Neuronal stem cell (in vitro differentiated cells): ENCODE measurements around the gene HTATIP2.

ENCODE experiments used
- DNase-seq: peaks from one replicate; pipeline ENCODE4 v3.0.0-alpha.2; 2013; ENCODE audit warnings: low spot score
- H2AFZ ChIP-seq: one replicate; pipeline ENCODE4 v1.6.1; 2013; ENCODE audit warnings: mild to moderate bottlenecking, low read length, inconsistent platforms
- H2AK5ac ChIP-seq: 2 replicates; pipeline ENCODE4 v1.6.1; 2013; ENCODE audit warnings: low read depth, mild to moderate bottlenecking, inconsistent platforms, low read length, moderate library complexity, mixed read lengths
- H2BK120ac ChIP-seq: 2 replicates; pipeline ENCODE4 v1.6.1; 2013; ENCODE audit warnings: low read depth, mild to moderate bottlenecking, inconsistent platforms, low read length, moderate library complexity, mixed read lengths
- H2BK12ac ChIP-seq: one replicate; pipeline ENCODE4 v1.6.1; 2013; ENCODE audit warnings: low read length, inconsistent platforms
- H2BK15ac ChIP-seq: 2 replicates; pipeline ENCODE4 v1.6.1; 2013; ENCODE audit warnings: mild to moderate bottlenecking, low read length, inconsistent platforms, mixed read lengths
- H2BK5ac ChIP-seq: one replicate; pipeline ENCODE4 v1.6.1; 2013; ENCODE audit warnings: inconsistent platforms, mild to moderate bottlenecking, low read length, moderate library complexity
- H3K14ac ChIP-seq: one replicate; pipeline ENCODE4 v1.6.1; 2013; ENCODE audit warnings: low read length, inconsistent platforms
- H3K18ac ChIP-seq: 2 replicates; pipeline ENCODE4 v1.6.1; 2013; ENCODE audit warnings: low read length, inconsistent platforms
- H3K23ac ChIP-seq: 2 replicates; pipeline ENCODE4 v1.6.1; 2013; ENCODE audit warnings: low read depth, mild to moderate bottlenecking, mixed read lengths, low read length, inconsistent platforms; ENCODE audit not compliant: poor library complexity
- H3K27ac ChIP-seq: replicated peaks from 3 replicates; pipeline ENCODE4 v1.5.1; 2013; ENCODE audit warnings: low read length, inconsistent platforms
- H3K27me3 ChIP-seq, 3 experiments: 2 replicates each; pipeline ENCODE4 v1.6.1; 2013; ENCODE audit warnings: low read length in 3 of 3, mild to moderate bottlenecking in 2 of 3, inconsistent platforms in 1 of 3, low read depth in 1 of 3, mixed read lengths in 1 of 3, moderate library complexity in 1 of 3; ENCODE audit not compliant: control insufficient read depth in 3 of 3, insufficient read depth in 3 of 3
- H3K36me3 ChIP-seq, 2 donors: replicated peaks in 1 of 2; 2 replicates each; pipeline ENCODE4 v1.6.1; 2013; ENCODE audit warnings: low read length in 2 of 2; ENCODE audit not compliant: control insufficient read depth in 2 of 2, insufficient read depth in 2 of 2
- H3K4ac ChIP-seq: 2 replicates; pipeline ENCODE4 v1.6.1; 2013; ENCODE audit warnings: inconsistent platforms, mild to moderate bottlenecking, low read length, moderate library complexity
- H3K4me1 ChIP-seq, 2 donors: 1 replicate in 1 of 2; 2 replicates in 1 of 2; pipeline ENCODE4 v1.6.1; 2013; ENCODE audit warnings: low read length in 2 of 2, low read depth in 1 of 2; ENCODE audit not compliant: control insufficient read depth in 2 of 2, insufficient read depth in 1 of 2
- H3K4me2 ChIP-seq: one replicate; pipeline ENCODE4 v1.6.1; 2013; ENCODE audit warnings: mild to moderate bottlenecking, low read length, inconsistent platforms; ENCODE audit not compliant: insufficient read depth, poor library complexity, severe bottlenecking
- H3K4me3 ChIP-seq, 2 donors: 2 replicates each; pipeline ENCODE4 v1.5.1; 2013; ENCODE audit warnings: low read length in 2 of 2, mild to moderate bottlenecking in 2 of 2, inconsistent platforms in 1 of 2, moderate library complexity in 1 of 2
- H3K79me1 ChIP-seq: one replicate; pipeline ENCODE4 v1.6.1; 2013; ENCODE audit warnings: low read depth, mild to moderate bottlenecking, inconsistent platforms, low read length, moderate library complexity
- H3K9ac ChIP-seq: one replicate; pipeline ENCODE4 v1.6.1; 2013; ENCODE audit warnings: mild to moderate bottlenecking, low read depth, low read length, inconsistent platforms; ENCODE audit not compliant: poor library complexity
- H3K9me3 ChIP-seq, 2 donors: replicated peaks in 1 of 2; 2 replicates each; pipeline versions ENCODE3 to v1.6.1; 2013; ENCODE audit warnings: low read length in 2 of 2, mild to moderate bottlenecking in 2 of 2, inconsistent platforms in 1 of 2, low read depth in 1 of 2, mixed read lengths in 1 of 2, moderate library complexity in 1 of 2; ENCODE audit not compliant: control insufficient read depth in 2 of 2, insufficient read depth in 1 of 2
- H4K8ac ChIP-seq: one replicate; pipeline ENCODE4 v1.6.1; 2013; ENCODE audit warnings: low read depth, mild to moderate bottlenecking, inconsistent platforms, low read length, moderate library complexity
- H4K91ac ChIP-seq: one replicate; pipeline ENCODE4 v1.6.1; 2013; ENCODE audit warnings: low read length, low read depth, mild to moderate bottlenecking, inconsistent platforms; ENCODE audit not compliant: poor library complexity
- WGBS, 2 donors: extraction: QIAGEN DNeasy Blood & Tissue Kit; methylation state at CpG; one replicate each; pipeline ENCODE4 v1.1.7; 2013; ENCODE audit warnings: missing lambda C conversion rate in 2 of 2, mixed read lengths in 1 of 2; ENCODE audit not compliant: insufficient read length in 2 of 2, insufficient replicate concordance in 1 of 2; ENCODE audit errors: extremely low coverage in 2 of 2; 5-methylcytosine and 5-hydroxymethylcytosine counted together

Gene HTATIP2

DNA sequence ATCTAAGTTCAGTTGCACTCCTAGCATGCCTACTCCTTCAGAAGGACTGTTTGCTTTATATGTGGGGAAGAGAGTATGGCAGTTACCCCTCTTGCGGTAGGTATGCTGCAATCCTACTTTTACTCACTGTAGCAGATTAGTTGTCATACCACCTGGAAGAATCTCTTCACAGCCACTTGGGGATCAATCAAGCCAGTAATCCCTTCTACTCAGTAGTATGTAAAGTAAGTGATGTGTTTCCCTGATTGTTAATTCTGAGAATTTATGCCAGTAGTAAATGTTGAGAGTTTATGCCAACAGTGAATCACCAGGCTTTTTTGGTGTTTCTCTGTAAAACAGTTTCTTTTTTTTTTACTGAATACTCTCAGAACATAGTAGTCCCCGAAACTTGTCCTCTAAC is 58.4 kb downstream of the HTATIP2 start:
- Histone ChIP-seq H3K4ac (no peak overlapping the region), H2BK120ac (no peak overlapping the region), H2BK12ac (no peak overlapping the region), H3K36me3 (peaks cover 0 to 48% of the 10 kb centered on the region in 2 donors), H3K18ac (no peak overlapping the region), H3K23ac (no peak overlapping the region), H3K27ac (no peak overlapping the region), H3K9me3 (no peaks in the 10 kb centered on the region), H3K27me3 (no peaks in the 10 kb centered on the region), H3K14ac (no peak overlapping the region), H4K91ac (no peak overlapping the region), H2AK5ac (no peak overlapping the region), H2BK5ac (no peak overlapping the region), H3K4me3 (no peak overlapping the region), H3K4me2 (no peak overlapping the region), H4K8ac (no peak overlapping the region), H3K9ac (no peak overlapping the region), H3K79me1 (no peaks in the 10 kb centered on the region), H2AFZ (no peak overlapping the region), H2BK15ac (no peak overlapping the region), H3K4me1 (no peaks in the 10 kb centered on the region)
- no peak for DNase-seq
- WGBS, 2 donors = no CpG with 5 or more reads among the region's 2 CpGs

GRCh38 chr11:20429216-20429615 is 65.7 kb downstream of the HTATIP2 start:
- H3K23ac ChIP-seq = no peak overlapping the region
- H3K14ac ChIP-seq = no peak overlapping the region
- H2BK5ac ChIP-seq = no peak overlapping the region
- H3K36me3 ChIP-seq = peaks cover 0 to 41% of the 10 kb centered on the region in 2 donors
- H3K18ac ChIP-seq = no peak overlapping the region
- no peaks in the 10 kb centered on the region for H3K79me1 ChIP-seq
- no peak overlapping the region for H2BK120ac ChIP-seq
- H4K91ac ChIP-seq = no peak overlapping the region
- no peak overlapping the region for H2AFZ ChIP-seq
- H3K9me3 ChIP-seq = no peaks in the 10 kb centered on the region
- no peak for DNase-seq
- no peak overlapping the region for H3K27ac ChIP-seq
- no peaks in the 10 kb centered on the region for H3K27me3 ChIP-seq
- H4K8ac ChIP-seq = no peak overlapping the region
- no peak overlapping the region for H2AK5ac ChIP-seq
- no peak overlapping the region for H3K4me2 ChIP-seq
- no peak overlapping the region for H3K4ac ChIP-seq
- no peak overlapping the region for H3K4me3 ChIP-seq
- no CpG with 5 or more reads among the region's 5 CpGs for WGBS, 2 donors
- H2BK12ac ChIP-seq = no peak overlapping the region
- H2BK15ac ChIP-seq = no peak overlapping the region
- no peaks in the 10 kb centered on the region for H3K4me1 ChIP-seq
- no peak overlapping the region for H3K9ac ChIP-seq
